Stimulated activated CD4-positive, alpha-beta T cell treated with anti-CD3 and anti-CD28 coated beads, Interleukin-2, amount 100 ng/mL, for 4 hours (primary cell): ENCODE measurements around the gene TMEM82.
"Not testable (repeated sequence)": the region's sequence is repeated elsewhere in the genome, so short reads cannot be mapped to it uniquely, and the experiment has no call there.

Experiments used
- DNase-seq: peaks from one replicate; pipeline ENCODE4 v3.0.0-alpha.2; 2020; ENCODE audit warnings: low read depth

TMEM82 gene

DNA sequence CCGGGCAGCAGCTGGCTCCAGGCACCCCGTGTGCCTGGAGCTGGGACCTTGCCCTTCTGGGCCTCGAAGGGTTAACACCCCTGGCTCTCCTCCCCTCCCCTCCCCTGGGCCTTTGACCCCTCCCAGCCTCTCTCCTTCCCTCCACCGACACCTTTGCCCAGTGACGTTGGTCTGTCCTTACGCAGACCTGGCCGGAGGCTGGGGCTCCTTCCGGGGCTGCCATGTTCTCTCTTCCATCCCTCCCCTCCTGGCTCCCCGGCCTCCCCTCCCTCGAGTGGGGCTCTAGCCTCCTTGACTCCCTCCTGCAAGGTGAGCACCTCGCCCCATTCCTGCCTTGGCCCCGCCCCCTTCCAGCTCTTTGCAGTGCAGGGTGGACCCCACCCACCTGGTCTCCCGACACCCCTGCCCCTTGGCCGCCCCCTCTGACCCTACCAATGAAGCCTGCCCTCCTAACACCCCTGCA is at the start of gene TMEM82:
TMEM82 (plus strand) TSS at position 161 of the 463 bp plus-strand sequence; CDS start at position 222, 61 bp downstream.
- no peak for DNase-seq

GRCh38 chr1:15693371-15693770 is 48.9 kb upstream of the TMEM82 start:
- DNase-seq = no peak

DNA sequence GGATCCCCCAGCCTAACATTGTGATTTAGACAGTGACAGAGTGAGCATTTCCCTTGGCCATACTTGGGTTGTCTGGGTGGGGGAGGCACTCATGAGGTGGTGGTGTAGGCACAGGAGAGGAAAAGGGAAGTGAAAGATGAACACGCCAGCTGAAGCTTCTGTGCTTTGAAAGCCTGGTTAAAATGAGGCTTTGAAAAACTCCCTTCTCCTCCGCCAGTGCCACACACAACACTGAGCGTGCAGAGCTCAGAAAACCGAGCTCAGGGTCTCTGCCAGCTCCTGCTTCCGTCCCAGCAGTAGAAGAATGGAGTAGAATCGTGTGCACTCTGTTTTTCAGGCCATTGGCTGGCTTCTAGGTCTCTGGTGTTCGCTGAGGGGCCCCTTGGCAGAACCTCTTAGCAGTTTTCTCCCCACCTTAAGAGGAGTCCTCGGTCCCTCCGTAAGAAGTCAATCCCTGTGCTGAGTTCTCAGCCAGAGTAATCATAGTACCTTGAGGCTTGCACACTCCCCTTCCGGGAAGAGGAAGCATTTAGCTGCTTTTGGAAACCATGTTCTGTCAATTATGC is 45.3 kb upstream of the TMEM82 start:
- peak; percentile 15 for DNase-seq

- DNase-seq = no peak
Measured at GRCh38 chr1:15698201-15698600, 44.1 kb upstream of the TMEM82 start.

- not testable (repeated sequence) for DNase-seq
Measured at GRCh38 chr1:15699321-15699720, 43.0 kb upstream of the TMEM82 start.

DNA sequence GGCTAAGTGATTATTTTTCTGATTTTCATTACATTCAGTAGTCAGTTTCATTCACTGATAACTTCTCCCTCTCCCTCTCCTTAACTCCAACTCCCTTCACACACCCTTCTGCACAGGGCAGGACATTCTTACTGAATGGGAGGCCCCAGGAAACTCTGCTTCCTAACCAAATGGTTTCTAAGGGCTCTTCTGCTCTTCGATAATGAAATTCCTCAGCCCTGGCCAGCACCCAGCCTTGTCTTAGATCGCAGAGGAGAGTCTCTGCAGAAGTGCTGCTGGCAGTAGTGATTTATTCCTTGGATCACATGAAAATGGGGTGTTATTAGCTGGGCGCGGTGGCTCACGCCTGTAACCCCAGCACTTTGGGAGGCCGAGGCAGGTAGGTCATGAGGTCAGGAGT is 41.8 kb upstream of the TMEM82 start:
- no peak for DNase-seq

DNA sequence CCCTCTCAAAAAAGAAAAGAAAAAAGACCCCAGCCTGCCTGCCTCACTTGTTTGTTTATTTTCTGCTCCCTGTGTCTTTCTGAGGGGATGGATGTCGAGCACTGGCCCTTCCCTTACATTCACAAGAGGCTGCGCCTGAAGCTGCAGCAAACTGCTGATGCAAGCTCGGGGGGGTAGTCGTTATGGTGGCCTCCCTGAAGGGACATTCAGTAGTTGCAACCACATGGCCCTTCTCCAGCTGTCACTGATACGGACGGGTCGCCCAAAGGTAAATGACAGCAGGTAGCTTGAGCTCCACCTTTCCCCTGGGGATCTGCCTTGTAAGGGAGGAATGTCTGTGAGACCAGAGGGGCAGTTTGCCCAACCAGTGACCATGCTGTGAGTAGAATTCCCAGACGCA is 40.5 kb upstream of the TMEM82 start:
- DNase-seq = no peak

DNA sequence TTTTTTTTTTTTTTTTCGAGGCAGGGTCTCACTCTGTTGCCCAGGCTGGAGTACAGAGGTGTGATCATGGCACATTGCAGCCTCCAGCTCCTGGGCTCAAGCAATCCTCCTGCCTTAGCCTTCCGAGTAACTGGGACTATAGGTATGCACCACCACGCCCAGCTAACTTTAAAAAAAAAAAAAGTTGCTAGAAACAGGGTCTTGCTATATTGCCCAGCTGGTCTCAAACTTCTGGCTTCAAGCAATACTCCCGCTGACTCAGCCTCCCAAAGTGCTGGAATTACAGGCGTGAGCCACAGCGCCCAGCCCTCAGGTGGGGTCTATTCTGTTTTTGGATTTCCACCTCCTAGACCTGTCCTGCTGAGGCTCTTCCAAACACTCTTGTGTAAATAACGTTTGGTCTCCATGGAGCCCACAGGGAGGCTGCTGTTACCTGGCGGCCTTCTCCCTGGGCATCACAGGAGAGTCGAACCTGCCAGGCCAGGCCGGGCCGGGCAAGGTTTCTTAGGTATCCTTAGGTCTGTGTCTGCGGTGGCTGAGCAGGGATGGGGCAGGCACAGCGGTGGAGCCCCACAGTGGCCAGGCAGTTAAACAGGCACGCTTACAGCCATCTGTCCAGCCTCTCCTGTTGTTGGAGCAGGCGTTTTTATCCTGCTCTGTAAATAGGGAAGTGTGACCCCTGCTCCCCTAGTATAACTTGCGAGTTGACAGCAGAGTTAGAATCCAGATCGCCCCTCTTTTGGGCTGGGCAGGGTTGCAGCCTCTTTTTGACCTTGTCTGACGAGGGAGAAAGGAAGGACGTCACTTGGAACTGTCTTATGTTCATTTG is 39.4 kb upstream of the TMEM82 start:
- no peak for DNase-seq

DNA sequence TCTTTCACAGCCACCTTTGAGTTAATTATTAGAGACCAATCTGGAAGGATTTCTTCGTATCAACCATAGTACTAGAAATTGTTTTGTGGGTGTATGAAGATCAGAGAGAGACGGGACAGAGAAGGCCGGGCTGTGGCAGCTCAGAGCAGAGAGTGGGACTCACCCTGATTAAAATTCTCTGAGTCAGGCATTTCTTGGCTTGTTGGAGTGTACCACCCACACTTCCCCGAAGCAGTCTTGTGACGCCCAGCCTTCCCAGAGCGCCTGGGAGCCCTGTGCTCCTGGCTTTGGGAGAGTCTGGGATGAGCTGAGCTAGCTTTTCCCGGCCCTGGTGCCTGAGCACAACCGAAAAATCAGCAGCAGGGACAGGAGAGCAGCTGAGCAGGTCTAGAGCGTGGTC is 38.7 kb upstream of the TMEM82 start:
- no peak for DNase-seq

DNA sequence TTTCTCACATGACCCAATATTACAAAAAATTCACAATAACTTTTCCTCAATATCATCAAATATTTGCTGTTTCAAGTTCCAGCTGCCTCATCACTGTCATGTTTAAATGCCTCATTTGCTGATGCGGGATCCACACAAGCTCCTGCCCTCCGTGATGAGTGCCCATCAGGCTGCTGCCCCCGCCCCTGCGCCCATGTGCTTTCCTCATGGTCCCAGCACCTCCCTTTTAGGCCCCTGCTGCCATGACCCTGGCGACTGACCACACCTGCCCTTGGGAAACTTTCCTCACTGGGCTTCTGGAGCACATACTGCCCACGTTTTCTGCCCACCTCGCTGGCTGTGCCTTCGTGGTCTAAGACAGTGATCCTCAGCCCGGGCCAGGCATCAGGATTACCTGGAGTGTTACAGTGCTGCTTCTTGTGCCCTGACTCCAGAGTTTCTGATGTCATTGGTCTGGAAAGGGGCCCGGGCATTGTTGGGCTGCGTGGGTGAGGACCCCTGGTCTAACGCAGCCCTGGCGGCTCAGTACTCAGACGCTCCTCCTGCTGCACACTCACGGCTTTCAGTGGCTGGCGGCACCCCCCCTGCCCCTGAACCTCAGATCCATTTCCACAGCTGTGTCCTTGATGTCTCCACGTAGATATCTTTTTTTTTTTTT is 37.6 kb upstream of the TMEM82 start:
- DNase-seq = no peak

GRCh38 chr1:15705184-15705566 is 37.1 kb upstream of the TMEM82 start:
- DNase-seq = no peak

- DNase-seq = no peak
Measured at GRCh38 chr1:15706751-15707150, 35.5 kb upstream of the TMEM82 start.

GRCh38 chr1:15707239-15707925 is 34.9 kb upstream of the TMEM82 start:
- DNase-seq = no peak

DNA sequence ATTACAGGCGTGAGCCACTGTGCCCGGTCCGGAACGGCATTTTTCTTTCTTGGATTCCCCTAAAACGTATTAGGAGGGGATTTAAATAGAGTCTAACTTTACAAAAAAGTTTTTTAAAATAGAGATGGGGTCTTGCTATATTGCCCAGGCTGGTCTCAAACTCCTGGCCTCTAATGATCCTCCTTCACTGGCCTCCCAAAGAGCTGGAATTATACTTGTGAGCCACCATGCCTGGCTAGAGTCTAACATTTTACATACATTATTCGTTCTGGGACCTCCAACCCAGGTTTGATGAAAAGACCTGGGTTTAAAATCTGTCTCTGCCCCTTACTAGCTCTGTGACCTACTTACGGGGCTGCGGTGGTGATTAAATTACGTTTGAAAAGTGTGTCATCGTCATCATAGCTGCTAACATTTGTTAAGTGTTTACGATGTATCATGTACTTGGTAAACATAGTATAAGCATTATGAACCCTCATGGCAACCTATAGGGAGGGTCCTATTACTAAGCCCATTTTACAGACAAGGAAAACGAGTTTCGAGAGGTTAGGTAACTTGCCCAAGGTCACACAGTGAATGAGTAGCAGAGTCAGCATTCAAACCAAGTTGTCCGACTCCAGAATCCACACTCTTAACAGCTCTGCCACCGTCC is 33.7 kb upstream of the TMEM82 start:
- DNase-seq = no peak

DNA sequence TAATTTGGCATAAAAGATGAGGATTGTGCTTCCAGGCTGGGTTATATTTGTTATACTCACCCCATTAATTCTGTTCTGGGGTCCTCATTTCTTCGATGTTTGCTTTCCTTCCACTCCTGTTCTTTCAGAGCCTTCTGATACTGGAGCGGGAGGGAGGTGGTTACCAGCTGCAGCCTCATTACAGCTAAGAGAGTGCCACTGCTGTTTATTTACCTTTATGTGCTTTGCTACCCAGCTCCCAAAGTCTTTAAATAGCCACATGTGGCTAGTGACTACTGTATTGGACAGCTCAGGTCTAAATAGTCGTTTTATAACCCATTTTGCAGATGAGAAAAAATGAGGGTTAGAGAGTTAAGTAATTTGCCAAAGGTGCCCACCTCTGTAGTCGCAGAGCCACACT is 33.1 kb upstream of the TMEM82 start:
- no peak for DNase-seq

- no peak for DNase-seq
Measured at GRCh38 chr1:15712168-15712567, 30.1 kb upstream of the TMEM82 start.

GRCh38 chr1:15714406-15715136 is 27.7 kb upstream of the TMEM82 start:
- DNase-seq = no peak

DNA sequence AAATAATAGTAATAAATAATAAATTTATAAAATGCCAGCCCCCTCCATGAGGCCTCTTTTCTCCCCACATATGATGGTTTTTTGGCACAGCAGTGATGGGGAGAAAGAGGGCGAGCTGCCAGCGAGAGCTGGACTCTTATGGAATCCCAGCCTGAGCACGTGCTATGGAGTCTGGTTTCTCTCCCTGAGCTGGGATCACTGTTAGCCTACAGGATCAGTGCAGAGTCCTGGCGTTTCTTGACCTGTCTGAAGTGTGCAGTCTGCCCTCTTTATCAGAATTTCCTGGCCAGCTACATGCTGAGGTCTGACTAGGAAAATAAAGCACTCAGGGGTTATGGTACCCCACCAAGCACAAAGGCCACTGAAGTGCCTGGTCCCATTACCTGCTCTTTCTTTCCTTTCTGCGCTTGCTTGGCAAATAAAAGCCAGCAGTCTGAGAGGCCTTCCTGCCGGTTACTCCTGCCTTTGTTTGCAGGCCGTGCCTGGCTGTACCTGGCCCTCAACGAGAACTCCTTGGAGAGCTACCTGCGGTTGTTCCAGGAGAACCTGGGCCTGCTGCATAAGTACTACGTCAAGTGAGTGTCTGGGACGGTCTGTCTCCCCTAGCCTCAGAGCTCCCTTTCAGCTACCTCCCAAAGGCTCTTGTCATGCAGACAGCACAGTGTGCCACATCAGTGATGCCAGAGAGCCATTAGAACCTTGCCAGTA is 24.7 kb upstream of the TMEM82 start:
- DNase-seq = no peak

- no peak for DNase-seq
Measured at GRCh38 chr1:15718199-15718601, 24.1 kb upstream of the TMEM82 start.

DNA sequence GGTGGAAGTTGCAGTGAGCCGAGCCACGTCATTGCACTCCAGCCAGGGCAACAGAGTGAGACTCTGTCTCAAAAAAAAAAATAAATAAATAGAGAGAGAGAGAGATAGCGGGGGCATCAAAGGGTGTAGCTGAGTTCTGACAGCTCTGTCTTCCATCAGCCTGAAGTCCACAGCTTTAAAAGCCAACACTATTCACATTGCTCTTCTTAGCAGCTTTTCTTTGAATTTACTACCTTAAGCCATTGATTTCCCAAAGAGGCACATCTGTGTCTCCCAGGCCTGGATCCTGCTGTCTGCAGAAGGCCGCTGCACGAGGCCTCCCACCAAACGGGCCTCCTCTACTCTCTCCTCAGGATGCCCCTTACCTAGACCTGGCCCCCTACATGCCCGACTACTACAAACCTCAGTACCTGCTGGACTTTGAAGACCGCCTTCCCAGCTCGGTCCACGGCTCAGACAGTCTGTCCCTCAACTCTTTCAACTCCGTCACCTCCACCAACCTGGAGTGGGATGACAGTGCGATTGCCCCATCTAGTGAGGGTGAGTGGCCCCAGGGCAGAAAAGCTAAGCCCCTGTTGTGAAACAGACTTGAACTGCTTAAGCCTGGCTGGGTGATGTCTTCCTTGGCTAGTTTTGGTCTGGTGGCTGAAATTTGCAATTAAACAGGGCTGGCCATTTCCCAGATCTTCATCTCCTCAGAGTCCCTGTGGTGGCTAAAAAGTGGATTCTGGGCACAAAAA is 22.7 kb upstream of the TMEM82 start:
- DNase-seq = no peak
